ENCODE results near the gene NAGA.
"Not testable (repeated sequence)": the region's sequence is repeated elsewhere in the genome, so short reads cannot be mapped to it uniquely, and the experiment has no call there.

NAGA gene

GRCh38 chr22:42074846-42075676 lies 4.4 kb upstream of the NAGA start:
- no peak for DNase-seq

- no peak for DNase-seq
These were observed 3.7 kb upstream of the NAGA start, which contains the start of gene PHETA2 for GRCh38 chr22:42074132-42074811. Gene PHETA2 (plus strand): TSS chr22:42074248. CDS start chr22:42077294, 3,046 bp downstream.

GRCh38 chr22:42073621-42074041 lies 3.0 kb upstream of the NAGA start:
- no peak for DNase-seq

- DNase-seq: no peak
These were observed 2.2 kb upstream of the NAGA start for GRCh38 chr22:42072606-42073330.

GRCh38 chr22:42071508-42071907 lies 896 bp upstream of the NAGA start:
- DNase-seq: not testable (repeated sequence)

- no peak for DNase-seq
These were observed 653 bp downstream of the NAGA start for GRCh38 chr22:42069801-42070516.

- no peak for DNase-seq
These were observed 2.3 kb downstream of the NAGA start for GRCh38 chr22:42068291-42068690.

GRCh38 chr22:42067671-42068251 lies 2.9 kb downstream of the NAGA start:
- no peak for DNase-seq

GRCh38 chr22:42066937-42067336 lies 3.7 kb downstream of the NAGA start:
- DNase-seq: no peak

- no peak for DNase-seq
These were observed 4.4 kb downstream of the NAGA start for GRCh38 chr22:42066126-42066761.

GRCh38 chr22:42065438-42066125 lies 5.0 kb downstream of the NAGA start:
- DNase-seq: no peak

- no peak for DNase-seq
These were observed 6.0 kb downstream of the NAGA start for GRCh38 chr22:42064629-42065028.

- no peak for DNase-seq
These were observed 8.0 kb downstream of the NAGA start for GRCh38 chr22:42062506-42063170.

GRCh38 chr22:42061041-42061440 lies 9.6 kb downstream of the NAGA start:
- no peak for DNase-seq

- DNase-seq: no peak
These were observed 10.1 kb downstream of the NAGA start for GRCh38 chr22:42060489-42060888.

- DNase-seq: no peak
These were observed 13.7 kb downstream of the NAGA start for GRCh38 chr22:42056757-42057511.

GRCh38 chr22:42052765-42053164 lies 17.8 kb downstream of the NAGA start:
- DNase-seq: no peak

GRCh38 chr22:42050641-42051180 lies 19.9 kb downstream of the NAGA start:
- no peak for DNase-seq

- no peak for DNase-seq
These were observed 28.8 kb downstream of the NAGA start for GRCh38 chr22:42041784-42042183.

GRCh38 chr22:42039271-42039670 lies 31.3 kb downstream of the NAGA start:
- DNase-seq: no peak

All from SHP77 (cell line).